NCI-H2171 treated with DMSO at 0.1 percent for 48 hours (cell line): ENCODE data around the gene SORBS1.

Experiments used
- DNase-seq: peaks from one replicate; lab custom pipeline; 2025; lab: John Stamatoyannopoulos, UW

The SORBS1 gene

DNA sequence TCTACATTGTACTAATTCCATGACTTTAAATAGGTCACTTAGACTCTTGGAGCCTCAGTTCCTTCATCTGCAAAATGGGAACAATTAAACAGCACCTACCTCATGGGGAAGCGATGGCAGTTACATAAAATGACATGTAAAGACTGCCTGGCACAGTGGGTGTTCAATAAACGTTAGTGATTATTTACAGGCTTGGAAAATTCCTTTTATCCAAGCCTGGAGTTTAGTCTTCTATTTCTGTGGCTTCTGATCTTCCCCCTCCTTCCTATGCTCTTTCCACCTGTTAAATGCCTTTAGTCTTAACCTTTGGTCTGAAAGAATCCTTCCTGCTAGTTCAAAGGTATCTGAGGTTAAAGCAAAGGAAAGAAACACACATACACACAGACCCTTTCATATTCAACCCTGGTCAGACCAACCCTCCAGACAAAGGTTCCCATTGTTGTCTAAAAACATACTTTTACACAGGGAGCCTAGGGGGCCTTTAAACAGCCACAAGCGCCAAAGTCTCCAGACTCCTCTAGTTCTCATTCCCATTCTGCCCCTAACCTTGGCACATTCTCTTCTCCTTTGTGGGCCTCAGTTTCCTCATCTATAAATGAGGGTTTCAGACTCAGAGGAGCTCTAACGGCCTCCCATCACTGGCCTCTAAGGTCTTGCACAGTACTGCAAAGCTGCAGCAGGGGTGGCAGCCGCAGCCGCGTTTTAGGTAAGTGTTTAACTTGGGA lies 21.4 kb downstream of the SORBS1 start:
- DNase-seq = no peak

DNA sequence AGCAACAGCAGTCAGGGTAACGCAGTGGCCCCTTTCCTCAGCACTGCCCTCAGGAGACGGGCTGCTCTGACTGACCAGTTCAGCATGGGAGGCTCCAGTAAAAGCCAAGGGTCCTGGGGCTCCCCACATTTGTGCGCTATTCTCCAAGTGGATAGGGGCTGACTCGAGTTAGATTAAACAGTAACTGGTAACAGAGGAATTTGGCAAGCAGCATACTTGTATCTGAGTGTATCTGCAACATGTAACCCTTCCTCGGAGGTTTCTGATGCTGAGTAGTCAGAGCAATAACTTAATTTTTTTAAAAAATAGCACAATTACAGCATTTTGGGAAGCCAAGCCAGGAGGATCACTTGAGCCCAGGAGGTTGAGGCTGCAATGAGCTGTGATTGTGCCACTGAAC lies 22.8 kb downstream of the SORBS1 start:
- no peak for DNase-seq

DNA sequence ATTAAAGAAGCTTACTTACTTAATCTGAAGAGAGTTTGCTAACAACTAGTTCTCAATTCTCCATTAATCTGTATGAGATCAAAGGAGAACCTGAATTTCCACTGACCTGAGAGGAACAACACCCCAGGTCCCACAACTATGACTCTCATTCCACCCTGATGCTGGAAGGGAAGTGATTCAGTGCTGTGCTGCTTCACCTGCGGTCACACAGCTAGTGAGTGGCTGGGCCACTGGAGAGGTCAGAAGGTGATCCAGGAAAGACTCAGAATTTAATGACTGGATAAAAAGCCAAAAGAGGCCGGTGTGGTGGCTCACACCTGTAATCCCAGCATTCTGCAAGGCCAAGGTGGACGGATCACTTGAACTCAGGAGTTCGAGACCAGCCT lies 23.6 kb downstream of the SORBS1 start:
- DNase-seq = no peak

DNA sequence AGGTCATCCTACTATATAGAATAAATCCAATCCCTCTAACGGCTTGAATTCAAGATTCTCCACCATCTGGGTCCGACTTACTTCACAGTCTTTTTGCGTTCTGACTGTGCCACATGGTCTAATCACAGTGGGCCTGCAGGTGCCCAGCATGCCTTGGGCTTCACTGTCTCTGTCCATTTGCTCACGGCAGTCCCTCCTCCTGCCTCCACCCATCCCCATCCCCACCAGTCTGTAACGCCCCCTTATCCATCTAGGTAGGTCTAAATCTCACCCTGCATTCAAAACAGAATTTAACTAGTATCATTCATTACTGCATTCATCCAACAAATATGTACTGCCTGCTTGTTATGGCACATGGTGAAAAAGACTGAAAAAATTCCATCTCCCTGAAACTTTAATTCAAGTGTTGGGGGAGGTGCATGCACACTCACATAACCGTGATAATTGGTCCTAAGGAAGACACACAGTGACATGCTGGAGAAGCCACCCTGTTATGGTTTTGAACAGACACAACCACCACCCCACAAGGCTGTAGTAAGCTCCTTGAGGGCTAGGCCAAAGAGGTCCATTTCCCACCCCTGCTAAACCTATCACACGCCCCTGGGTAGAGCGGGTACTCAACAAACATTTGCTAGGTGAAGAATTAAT lies 24.2 kb downstream of the SORBS1 start:
- DNase-seq = no peak

DNA sequence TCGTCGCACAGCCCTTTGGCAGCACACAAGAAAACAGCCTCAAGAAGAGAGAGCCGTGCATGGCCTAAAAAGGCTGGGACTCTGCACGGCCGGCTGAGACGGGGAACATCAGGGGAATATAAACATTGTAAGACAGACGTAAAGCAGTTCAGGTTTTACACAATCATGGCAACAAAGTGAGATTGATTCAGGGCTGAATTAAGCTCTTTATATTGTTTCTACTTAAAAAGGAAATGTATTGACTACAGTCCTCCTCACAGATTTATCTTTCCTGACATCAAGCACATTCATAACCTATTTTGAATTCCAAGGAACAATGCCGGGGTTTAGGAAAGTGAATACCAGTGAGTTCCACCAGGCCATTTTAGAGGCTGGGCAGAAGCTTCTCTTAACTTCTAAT lies 25.2 kb downstream of the SORBS1 start:
- no peak for DNase-seq

DNA sequence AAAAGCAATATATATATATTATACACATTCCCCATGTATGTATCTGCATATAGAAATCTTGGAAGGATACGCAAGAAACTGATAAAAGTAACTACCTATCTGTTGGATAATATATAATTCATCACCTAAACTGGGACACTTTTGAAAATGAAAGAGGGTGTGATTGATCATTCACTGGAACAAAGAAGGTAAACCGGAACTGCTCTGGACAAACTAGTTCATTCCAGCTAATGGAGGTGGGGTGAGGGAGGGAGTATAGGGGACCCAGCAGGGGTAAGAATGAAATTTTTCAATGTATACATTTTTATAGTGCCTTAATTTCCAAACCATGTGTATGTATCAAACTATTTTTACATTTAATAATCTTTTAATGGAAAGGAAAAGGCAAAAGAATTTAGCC lies 25.6 kb downstream of the SORBS1 start:
- DNase-seq = no peak

DNA sequence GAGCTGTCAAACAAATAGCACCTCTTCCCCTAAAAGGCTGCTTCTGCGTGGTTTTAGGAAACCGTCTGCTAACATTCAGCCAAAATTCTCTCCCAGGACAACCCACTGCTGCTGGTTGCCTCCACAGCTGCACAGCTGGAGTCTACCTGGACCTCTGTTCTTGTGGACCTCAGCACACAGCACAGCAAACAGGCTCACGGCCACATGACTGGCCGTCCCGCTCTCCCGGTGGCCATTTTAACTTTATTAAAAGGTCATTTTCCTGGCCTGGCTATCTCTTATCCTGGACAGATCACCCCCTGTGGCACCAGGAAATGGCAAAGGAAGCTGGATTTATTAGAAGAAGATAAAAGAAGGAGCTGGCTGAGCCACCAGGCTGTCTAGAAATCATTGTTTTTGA lies 27.6 kb downstream of the SORBS1 start:
- DNase-seq = no peak

DNA sequence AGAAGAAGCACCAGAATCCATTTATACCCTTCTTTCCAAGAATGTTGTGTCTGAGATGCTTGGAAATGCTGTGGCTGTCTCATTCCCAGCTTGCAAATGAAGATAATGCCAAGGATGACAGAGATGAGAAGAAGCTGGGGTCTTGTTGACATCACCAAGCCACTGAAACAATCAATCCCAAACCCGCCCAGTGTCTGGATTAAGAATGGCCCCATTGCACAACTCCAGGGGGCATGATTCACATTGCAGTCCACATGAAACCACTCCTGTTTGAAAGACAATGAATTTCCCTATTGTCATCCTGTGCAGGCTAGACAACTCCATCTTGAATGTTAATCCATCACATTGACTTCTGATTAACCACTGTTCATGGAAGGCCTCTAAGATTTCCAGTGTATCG lies 28.6 kb downstream of the SORBS1 start:
- no peak for DNase-seq

DNA sequence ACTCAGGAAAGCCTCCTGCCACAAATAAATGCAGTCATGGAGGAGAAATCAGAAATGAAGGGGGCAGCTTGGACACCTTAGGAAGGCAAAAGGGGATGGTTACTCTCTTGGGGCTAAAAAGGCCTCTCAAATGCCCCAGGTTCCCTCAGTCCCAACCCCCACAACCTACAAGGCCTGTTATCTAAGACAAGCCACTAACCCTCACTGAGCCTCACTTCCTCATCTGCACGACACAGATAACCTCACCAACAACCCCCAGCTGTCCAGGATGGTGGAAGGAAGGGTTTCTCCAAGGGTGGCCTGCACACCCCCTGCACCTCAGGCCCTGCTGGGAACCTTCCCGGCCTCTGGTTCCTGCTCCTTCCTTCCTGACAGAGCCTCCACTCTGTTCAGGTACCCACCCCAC lies 29.2 kb downstream of the SORBS1 start:
- DNase-seq = no peak

DNA sequence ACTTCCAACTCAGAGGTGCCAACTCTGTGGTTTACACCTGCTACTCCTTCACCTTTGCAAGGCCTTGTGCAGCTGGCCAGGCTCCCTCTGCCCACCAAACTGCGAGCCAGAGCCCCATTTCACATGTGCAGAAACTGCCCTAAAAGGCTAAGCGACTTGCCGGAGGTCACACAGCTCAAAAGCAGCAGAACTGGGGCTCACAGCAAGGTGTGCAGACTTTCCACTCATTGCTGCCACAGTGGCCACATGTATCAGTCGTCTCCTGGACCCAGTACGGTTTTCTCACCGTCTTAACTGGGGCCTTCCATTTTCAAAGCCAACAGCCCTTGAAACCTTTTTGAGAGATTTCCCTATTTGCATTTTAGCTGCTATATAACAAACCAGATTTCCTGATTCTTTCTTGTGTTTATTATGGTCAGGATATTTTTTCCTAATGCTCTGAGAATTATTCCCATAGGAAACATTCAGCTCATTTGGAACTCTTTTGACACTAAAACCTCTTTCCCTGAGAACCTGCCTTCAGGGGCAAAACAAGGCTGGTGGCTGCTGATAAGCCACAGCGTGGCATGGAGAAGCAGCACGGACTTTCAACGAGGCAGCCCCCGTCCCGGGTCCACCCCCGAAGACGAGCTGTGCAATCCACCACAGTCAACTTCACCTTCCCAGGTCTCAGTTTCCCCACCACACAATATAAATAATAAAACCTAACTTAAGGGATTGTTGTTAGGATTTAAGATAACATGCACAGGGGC lies 29.9 kb downstream of the SORBS1 start:
- no peak for DNase-seq

DNA sequence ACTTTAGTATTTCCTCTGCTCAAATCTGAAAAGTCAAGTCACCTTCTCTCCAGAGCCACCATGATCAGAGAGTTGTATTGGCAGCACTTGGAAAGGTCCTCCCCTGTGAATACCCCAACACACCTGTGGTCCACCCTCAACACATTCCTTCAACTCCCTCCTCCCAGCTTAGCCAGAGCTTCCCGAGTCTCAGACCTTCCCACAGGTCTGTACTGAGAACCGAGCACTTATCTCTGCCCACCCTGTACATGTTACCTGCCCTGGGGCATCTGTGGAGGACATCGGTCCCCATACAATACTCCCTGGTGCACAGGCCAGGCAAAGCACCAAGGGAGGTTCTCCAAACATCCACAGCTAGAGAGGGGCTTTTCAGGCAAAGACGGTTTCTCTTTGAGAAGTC lies 30.6 kb downstream of the SORBS1 start:
- DNase-seq = no peak

DNA sequence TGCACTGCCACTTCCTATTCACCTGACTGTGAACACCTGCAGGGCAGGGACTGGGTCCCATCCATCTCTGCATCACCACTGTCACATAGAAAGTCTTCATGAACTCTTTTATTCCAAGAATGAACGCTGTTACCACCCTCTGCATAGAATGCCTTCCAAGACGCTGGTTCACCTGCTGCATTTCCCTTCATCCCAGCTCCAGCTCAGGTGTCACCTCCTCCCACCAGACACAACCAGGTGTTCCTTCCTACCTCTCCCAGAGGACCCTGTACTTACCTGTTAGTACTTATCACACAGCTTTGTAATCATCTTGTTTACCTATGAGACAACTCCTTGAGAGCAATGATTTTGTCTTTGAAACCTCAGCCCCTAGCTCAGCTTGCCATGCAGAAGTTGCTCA lies 31.1 kb downstream of the SORBS1 start:
- DNase-seq = no peak

DNA sequence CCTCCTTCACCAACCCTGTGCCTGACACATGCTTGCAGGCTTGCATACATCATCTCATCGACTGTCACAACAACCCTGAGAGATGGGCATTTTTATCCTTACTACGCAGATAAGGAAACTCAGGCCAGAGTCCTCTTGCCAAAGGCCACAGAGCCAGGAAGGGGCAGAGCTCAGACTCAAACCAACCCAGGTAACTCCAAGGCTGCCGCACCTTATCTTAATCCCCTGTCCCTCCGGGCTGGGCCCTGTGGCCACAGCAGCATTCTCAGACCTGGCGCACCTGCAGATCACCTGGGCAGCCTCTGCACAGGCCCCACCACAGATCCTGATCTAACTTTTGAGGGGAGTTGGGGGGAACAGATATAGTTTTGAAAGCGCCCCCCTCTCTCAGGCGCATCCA lies 35.1 kb downstream of the SORBS1 start:
- no peak for DNase-seq

DNA sequence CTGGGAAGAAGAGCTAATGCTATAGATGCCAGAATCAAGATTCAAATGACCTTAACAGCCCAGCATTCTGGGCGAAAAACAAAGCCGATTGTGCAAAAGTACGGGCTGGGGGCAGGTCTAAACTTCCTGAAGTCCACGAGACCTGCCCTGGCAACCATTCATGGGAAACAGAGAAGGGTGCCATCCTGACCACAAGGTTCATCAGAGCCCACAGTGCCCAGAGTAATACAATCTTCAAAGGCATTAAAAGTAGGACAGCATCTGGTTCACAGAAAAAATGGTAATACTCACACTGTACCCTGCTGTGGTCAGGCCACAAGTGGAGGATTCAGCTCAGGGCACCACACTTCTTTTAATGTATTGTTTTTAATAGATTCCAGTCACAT lies 36.1 kb downstream of the SORBS1 start:
- DNase-seq = no peak

DNA sequence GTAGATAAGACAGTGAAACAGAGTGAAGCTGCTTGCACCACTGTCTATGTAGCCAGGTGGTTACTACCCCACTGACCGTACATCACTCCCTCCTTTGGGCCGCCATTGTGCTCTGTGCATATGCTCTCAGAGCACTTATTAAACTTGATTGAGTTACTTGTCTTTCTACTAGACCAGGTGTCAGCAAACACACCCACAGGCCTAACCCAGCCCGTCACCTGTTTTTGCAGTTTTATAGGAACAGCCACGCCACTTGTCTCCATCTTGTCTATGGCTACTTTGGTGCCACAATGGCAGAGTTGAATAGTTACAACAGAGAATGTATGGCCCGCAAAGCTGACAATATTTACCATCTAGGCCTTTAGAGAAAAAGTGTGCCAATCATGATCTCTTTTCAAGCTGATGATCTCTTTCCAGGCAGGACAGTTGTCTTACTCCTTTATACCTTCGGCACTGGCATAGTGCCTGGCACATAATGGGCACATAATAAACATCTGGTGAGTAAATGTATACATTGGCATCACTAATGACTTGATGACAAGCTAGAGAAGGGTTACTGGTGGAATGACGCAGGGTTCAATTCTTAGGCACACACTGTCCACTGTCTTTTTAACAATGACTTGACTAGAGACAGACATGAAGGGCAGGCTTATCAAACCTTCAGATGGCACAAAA lies 36.7 kb downstream of the SORBS1 start:
- DNase-seq = no peak

DNA sequence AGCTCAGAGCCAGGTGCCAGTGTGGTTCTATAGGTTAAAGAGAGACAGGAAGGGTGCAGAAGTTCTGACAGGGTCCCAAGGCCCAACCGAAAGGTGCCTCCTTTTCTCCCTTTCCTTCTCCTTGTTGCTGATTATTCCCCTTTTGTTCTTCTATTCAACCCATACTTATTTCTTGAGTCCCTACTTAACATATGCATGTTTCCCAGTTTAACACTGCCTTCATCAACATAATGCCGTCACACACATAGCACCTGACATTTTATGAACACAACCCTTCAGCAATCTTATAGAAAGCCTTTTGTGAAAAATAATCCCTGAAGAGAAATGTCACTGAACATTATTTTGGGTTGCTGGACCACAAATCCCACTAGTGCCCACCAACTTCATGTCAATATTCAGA lies 39.1 kb downstream of the SORBS1 start:
- DNase-seq = no peak

DNA sequence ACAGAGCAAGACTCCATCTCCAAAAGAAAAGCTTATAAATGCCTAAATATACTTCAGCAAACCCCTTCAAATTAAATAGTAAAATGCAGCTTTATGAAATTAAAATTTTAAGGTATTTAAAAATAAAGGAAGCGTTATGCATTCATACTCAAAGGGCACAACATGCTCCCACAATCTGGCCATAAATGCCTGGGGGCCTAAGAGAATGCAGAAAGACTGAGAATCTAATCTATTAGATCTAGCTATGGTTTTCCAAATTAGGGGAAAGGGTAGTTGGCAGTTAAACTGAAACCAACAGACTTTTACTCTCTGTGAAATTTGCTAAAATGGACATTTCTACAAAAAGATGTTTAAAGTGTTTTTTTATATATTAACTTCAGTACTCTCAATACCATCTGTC lies 40.6 kb downstream of the SORBS1 start:
- DNase-seq = no peak

DNA sequence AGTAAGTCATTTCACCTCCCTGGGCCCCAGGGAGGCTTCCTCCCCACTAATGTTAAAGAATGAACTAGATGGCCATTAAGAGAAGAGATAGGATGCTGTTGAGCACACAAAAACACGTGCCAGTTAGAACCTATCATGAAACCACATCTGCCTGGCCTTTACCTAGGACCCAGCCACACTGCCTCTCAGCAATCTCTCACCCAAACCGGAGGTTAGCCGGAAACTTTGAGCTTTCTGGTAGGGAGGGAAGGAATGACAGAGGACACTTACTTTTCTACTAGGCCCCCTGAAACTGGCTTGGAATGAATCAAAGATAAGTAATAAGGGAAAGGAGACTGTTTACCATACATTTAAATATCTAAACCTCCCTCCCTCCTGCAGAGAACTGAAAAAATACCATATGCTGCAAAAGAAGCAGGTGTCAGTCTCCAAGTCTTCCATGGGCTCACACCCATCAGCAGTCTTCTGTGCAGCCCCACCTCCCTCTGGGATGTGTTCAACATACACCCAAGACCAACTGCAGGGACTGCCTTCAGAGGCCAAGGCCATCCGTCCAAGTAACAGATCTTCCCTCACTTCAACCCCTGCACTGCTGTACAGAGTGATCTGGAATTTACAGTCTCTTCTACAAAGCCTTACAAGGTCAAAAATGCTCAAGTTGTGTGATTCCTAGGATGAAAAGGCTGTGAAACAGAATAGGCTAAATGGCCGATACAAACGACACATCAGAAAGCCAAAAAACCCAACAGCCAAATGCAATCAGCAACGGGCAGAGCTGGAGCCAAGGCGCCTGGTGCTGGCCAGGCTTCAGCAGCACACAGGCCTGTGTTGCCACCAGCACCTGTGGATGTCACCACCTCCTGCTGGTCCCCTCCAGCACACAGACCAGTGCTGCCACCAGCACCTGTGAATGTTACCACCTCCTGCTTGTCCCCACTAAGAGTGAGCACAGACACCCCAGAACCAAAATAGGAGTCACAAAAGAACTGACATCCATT lies 42.4 kb downstream of the SORBS1 start:
- DNase-seq = no peak

DNA sequence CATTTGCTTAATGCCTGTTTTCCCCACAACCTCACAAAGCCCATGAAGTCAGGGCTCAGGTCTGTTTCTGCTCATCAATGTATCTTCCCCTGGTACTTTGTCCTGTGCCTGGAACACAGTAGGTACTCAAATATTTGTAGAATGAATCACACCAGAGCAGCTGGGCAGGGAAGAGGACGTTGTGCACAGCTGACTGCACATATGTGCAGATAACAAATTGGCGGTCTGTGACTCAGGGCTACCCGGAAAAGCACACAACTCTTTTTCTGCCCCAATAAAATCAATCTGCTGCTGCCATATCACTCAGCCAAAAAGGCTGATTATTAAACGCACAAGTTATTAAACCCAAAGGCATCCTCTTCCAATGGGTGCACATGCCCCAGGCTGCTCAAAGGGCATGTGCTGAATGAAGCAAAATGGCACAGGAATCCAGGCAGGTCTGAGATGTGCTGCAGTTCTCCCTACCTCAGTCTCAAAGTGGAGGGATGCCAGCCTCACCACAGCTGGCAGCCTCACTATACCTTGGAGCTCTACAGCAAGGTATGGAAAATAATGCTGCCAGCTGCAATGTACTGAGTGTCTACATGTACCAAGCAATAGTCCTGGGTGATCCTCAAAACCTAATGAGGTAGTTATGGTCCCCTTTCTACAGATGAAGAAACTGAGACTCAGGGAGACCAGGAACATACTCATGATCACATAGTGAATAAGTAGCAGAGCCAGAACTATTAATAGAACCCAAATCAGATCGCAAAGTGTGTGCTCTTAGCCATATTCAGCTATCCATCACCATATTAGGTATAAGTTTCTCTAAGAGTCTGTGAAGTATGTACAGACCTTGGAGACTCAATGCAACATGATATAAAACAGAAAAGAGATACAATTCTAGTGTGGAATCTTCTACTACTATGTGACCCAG lies 43.4 kb downstream of the SORBS1 start:
- DNase-seq = no peak

DNA sequence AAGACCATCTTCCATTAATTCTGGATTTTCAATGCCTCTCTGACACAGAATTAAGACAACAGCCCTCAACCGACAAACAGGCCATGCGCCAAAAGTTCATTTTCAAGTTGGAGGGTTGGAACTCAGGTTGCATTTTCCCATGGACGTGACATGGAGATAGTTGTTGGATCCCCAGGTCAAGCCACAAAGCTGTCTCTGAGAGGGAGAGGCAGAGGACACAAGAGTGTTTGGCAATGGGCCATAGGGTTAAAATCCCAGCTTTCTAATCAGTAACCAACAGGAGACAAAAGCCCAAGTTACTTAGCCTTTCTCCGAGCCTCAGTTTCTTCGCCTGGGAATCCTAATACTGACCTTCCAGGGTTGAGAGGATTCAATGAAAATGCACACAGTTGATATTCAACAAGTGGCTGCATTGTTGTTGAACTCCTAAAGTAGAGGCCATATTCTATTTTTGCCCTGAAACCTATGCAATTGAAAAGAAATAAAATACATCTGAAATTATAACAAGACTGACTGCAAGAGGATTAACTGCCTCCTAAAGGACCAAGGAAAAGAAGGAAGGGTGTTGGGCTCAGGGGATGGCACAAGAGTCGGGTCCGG lies 44.3 kb downstream of the SORBS1 start:
- DNase-seq = no peak
